ENCODE results near the gene TYR. TPM values are rescaled to one million over a fixed set of nuclear protein-coding genes. Genes with fewer than 3 reads are reported as not detected.

TYR gene
- total RNA-seq, 1 experiment from 2014 or later = not detected

DNA sequence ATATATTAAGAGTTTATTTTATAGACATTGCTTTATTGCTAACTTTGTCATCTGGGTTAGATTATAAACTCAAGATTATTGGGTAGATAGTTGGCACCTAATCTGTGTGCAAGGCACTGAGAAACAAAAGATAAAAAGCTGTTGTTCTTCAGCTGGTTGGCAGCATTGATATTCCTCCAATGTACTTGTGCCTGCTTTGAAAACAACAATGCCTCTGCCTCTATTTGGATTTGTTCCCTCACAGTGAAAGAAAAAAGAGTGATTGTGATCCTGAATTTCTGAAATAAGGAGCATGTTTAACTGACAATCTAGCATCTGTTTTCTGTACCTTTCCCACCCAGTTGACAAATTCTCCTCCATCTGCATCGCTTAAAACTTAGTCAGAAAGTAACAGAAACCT, 98.3 kb downstream of the TYR start:
- no peak overlapping the region for H4K5ac ChIP-seq (ENCODE audit: insufficient read length, low read depth, low read length)
- H2BK20ac ChIP-seq (ENCODE audit: low read depth, low read length, poor library complexity, severe bottlenecking) = no peak overlapping the region
- Mint-ChIP-seq H3K27me3 (ENCODE audit: low read depth) (no peaks in the 10 kb centered on the region), H3K36me3 (ENCODE audit: insufficient read depth in 1 of 3, low read depth in 3 of 3) (peaks cover 0 to 4% (median 0%) of the 10 kb centered on the region in 3 experiments; a peak in 2 of 7 replicates), H3K9me3 (peaks cover 0 to 2% of the 10 kb centered on the region in 2 experiments; a peak in 1 of 5 replicates), H3K4me1 (peaks cover 14 to 16% of the 10 kb centered on the region in 2 experiments), H3K4me3 (no peak overlapping the region), H3K27ac (peak overlapping the region in 2 of 3 experiments; percentile 0 to 42; a peak in 4 of 7 replicates)
- no peak overlapping the region for H3K4me2 ChIP-seq (ENCODE audit: insufficient read depth, insufficient read length, low read length)
- H3K27me3 ChIP-seq (ENCODE audit: insufficient read depth, low read length) = no peaks in the 10 kb centered on the region
- H3K18ac ChIP-seq (ENCODE audit: insufficient read length, low read depth, low read length) = no peak overlapping the region
- no peaks in the 10 kb centered on the region for H4K20me1 ChIP-seq (ENCODE audit: control insufficient read depth, insufficient read depth, insufficient read length)
- WGBS (ENCODE audit: extremely low coverage, insufficient read length, low lambda C conversion rate) = no CpG with 5 or more reads among the region's 1 CpG
- H2AFZ ChIP-seq (ENCODE audit: low read length) = no peak overlapping the region
- no peak overlapping the region for H2BK15ac ChIP-seq (ENCODE audit: low read depth, low read length)
- H3K9me3 ChIP-seq (ENCODE audit: control insufficient read depth, low read depth, low read length) = no peaks in the 10 kb centered on the region
- no peaks in the 10 kb centered on the region for H3K79me1 ChIP-seq (ENCODE audit: insufficient read depth, low read depth, low read length, poor library complexity, severe bottlenecking)
- no peak overlapping the region for H3K27ac ChIP-seq (ENCODE audit: insufficient read length, low read depth, low read length)
- H2BK12ac ChIP-seq (ENCODE audit: insufficient read length, low read depth, low read length) = no peak overlapping the region
- no peak overlapping the region for H3K23ac ChIP-seq (ENCODE audit: insufficient read length, low read depth, low read length)
- DNase-seq = no peak
- no peak overlapping the region for H4K8ac ChIP-seq (replicated peaks; ENCODE audit: insufficient read length, low read depth, low read length)
- no peak overlapping the region for H2AK5ac ChIP-seq (ENCODE audit: insufficient read length, low read length)
- TF ChIP-seq CTCF (conservative IDR thresholded peaks at IDR 0.05) = no peak
- no peak overlapping the region for H2BK5ac ChIP-seq (ENCODE audit: insufficient read length, low read length)
- H3K4me1 ChIP-seq (ENCODE audit: insufficient read depth, low read length) = peaks cover 4% of the 10 kb centered on the region; the same call in 1 of the 2 replicates
- H3K79me2 ChIP-seq (ENCODE audit: insufficient read depth, low read length) = no peaks in the 10 kb centered on the region
- H3K9ac ChIP-seq (ENCODE audit: extremely low read depth, insufficient read length, low read length) = no peak overlapping the region
- H3K4ac ChIP-seq (ENCODE audit: low read depth, low read length) = no peak overlapping the region
- no peak overlapping the region for H3T11ph ChIP-seq (ENCODE audit: low read length)
- H3K56ac ChIP-seq (ENCODE audit: insufficient read length, low read depth, low read length) = no peak overlapping the region
- no peak overlapping the region for H3K14ac ChIP-seq (ENCODE audit: insufficient read depth, low read length)
- H2BK120ac ChIP-seq (ENCODE audit: low read depth, low read length, poor library complexity, severe bottlenecking) = no peak overlapping the region
- H3K23me2 ChIP-seq (ENCODE audit: insufficient read length, low read depth, low read length, poor library complexity, severe bottlenecking) = no peaks in the 10 kb centered on the region
- H4K91ac ChIP-seq (ENCODE audit: insufficient read length, low read depth, low read length) = no peak overlapping the region
